Measurements from ENCODE around the gene ZNF664.

- no peak for TF ChIP-seq EZH2phosphoT487 (IDR thresholded peaks at IDR 0.05; ENCODE audit: low read depth)
- no peak for TF ChIP-seq CTCF (IDR thresholded peaks at IDR 0.05; ENCODE audit: low read depth, low read length)
Measured at GRCh38 chr12:123957196-123957595, 15.8 kb upstream of the ZNF664 start.
